Mucosa of descending colon (tissue), 3 donors: Measurements from ENCODE around the gene BLTP3A. TPM values are rescaled to one million over a fixed set of nuclear protein-coding genes. Genes with fewer than 3 reads are reported as not detected.
A peak's percentile ranks its signal among the peaks of the same experiment; 100 is the strongest.
"Not testable (repeated sequence)": the region's sequence is repeated elsewhere in the genome, so short reads cannot be mapped to it uniquely, and the experiment has no call there.

Experiments
- ATAC-seq: fragments of 200-7000 bp; cut with Tn5 transposase; one replicate; pipeline ENCODE4 v1.9.1; 2020; ENCODE audit warnings: mild to moderate bottlenecking, moderate library complexity
- DNase-seq, 3 donors: peaks; one replicate each; pipeline ENCODE4 v3.0.0-alpha.2; 2020
- H3K36me3 ChIP-seq: fragments of 200-600 bp; one replicate; pipeline ENCODE4 v1.8.0; 2021; ENCODE audit warnings: low read depth, mild to moderate bottlenecking
- H3K4me1 ChIP-seq: fragments of 200-600 bp; one replicate; pipeline ENCODE4 v1.8.0; 2021; ENCODE audit warnings: low read depth, mild to moderate bottlenecking
- H3K4me3 ChIP-seq: fragments of 200-600 bp; one replicate; pipeline ENCODE4 v1.8.0; 2021; ENCODE audit warnings: mild to moderate bottlenecking
- H3K9me3 ChIP-seq: fragments of 200-600 bp; one replicate; pipeline ENCODE4 v1.8.0; 2021; ENCODE audit warnings: mild to moderate bottlenecking
- CTCF ChIP-seq: fragments of 200-600 bp; IDR thresholded peaks from one replicate; pipeline ENCODE4 v1.8.0; 2022; ENCODE audit warnings: antibody characterized with exemption, mild to moderate bottlenecking
- intact Hi-C, 2 donors: fragments of 100-400 bp; cut with DNase I in 1 of 2; cut with micrococcal nuclease in 1 of 2; formaldehyde crosslinking; loops; one replicate each; pipeline versions ENCODE4 v1.11.0 to v1.11.1; 2022; cut with DNase I, micrococcal nuclease
- long read RNA-seq, 2 donors: library from polyadenylated mRNA; unstranded; transcript quantifications; one replicate each; pipeline ENCODE4 v2.0.0, GENCODE V29; 2019 to 2021
- total RNA-seq, 3 donors: library from RNA; stranded (reverse); fragmentation: NEBNext Ultra II Directional in 2 of 3; extraction: Animal tissue kit (Norgen Biotek cat#: 25700) in 2 of 3; gene quantifications; one replicate each; pipeline versions ENCODE4 v1.2.1 to v1.2.4, GENCODE V29; 2021 to 2023
- donor health status: DM: no; HTN: no; CAD: no; lungs with moderate emphysema.
- donor health status: DM: no; HTN: no; CAD: no.
- donor health status: DM: no; HTN: yes; CAD: no.

BLTP3A gene, protein sequence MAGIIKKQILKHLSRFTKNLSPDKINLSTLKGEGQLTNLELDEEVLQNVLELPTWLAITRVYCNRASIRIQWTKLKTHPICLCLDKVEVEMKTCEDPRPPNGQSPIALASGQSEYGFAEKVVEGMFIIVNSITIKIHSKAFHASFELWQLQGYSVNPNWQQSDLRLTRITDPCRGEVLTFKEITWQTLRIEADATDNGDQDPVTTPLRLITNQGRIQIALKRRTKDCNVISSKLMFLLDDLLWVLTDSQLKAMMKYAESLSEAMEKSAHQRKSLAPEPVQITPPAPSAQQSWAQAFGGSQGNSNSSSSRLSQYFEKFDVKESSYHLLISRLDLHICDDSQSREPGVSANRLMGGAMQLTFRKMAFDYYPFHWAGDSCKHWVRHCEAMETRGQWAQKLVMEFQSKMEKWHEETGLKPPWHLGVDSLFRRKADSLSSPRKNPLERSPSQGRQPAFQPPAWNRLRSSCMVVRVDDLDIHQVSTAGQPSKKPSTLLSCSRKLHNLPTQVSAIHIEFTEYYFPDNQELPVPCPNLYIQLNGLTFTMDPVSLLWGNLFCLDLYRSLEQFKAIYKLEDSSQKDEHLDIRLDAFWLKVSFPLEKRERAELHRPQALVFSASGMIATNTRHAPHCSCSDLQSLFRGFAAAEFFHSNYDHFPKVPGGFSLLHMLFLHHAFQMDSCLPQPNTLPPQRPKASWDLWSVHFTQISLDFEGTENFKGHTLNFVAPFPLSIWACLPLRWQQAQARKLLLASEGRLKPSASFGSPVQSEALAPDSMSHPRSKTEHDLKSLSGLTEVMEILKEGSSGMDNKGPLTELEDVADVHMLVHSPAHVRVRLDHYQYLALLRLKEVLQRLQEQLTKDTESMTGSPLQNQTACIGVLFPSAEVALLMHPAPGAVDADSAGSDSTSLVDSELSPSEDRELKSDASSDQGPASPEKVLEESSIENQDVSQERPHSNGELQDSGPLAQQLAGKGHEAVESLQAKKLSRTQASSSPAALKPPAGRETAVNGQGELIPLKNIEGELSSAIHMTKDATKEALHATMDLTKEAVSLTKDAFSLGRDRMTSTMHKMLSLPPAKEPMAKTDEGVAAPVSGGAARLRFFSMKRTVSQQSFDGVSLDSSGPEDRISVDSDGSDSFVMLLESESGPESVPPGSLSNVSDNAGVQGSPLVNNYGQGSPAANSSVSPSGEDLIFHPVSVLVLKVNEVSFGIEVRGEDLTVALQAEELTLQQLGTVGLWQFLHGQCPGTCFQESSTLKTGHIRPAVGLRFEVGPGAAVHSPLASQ (N-terminal part only)
- total RNA-seq = 10 to 100 TPM in 1 of 3 donors, 1 to 10 TPM in 2; 9.2 to 11.3 (median 10.0) TPM
- long read RNA-seq, donor 1, partial matches to known transcripts = 1 of 3 reads
- long read RNA-seq, donor 1, other reads (novel, unspliced or antisense) = 2 of 3 reads
- long read RNA-seq, donor 2 = 0 reads

DNA sequence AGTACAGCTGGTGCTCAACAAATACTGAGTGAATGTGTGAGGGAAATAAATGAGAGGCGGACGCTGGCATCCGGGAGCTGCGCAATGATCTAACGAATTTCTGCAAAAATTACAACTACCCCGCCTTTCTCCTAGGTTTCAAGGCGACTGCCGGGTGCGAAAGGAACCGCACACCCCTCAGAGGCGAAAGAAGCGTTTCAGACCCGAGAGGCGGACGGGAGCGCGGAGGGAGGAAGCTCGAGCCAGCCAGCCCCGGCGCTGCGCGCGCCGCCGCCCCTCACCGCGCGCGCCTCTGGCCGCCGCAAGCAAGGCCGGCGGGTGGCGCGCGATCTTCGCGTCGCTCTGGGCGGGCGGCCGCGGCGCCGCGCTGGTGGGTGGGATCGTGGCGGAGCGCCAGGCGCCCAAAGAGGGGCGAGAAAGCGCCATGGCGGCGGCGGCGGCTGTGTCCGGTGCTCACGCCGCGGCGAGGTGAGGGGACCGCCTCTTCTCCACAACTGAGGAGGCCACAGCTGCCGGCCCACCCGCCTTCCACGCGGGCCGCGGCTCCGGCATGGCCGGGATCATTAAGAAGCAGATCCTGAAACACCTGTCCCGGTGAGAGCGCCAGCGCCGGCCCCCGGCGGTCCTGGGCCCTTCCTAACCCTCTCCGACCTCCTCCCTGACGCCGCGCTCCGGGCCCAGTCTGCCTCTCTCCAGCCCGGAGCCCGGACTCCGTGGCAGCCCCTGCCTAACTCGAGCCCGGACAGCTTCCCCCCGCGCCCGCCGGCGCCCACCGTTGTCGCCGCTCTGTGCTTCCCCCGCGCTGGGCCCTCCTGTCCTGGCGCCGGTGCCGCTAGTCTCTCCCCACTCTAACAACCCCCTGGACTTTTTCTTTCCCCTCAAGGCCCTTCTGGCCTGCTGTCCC lies at the start of gene BLTP3A:
Gene BLTP3A (plus strand): TSS at position 383 of the 904 bp plus-strand sequence. CDS start 168 bp downstream, at position 551.
- peak; percentile 74 to 85 (median 83) for DNase-seq
- intact Hi-C loops = no loop called here
- no peaks in the 10 kb centered on the region for H3K36me3 ChIP-seq
- peak within 1 kb of the TSS; percentile 50 for H3K4me3 ChIP-seq
- no peaks in the 10 kb centered on the region for H3K4me1 ChIP-seq
- ATAC-seq = peak; percentile 97
- TF ChIP-seq CTCF = no peak
- no peaks in the 10 kb centered on the region for H3K9me3 ChIP-seq

- Histone ChIP-seq H3K4me1 (peaks cover 3% of the 10 kb centered on the region), H3K4me3 (no peak overlapping the region), H3K36me3 (no peaks in the 10 kb centered on the region), H3K9me3 (no peaks in the 10 kb centered on the region)
- ATAC-seq (no peak), DNase-seq (no peak)
- intact Hi-C loops = no loop called here
- TF ChIP-seq CTCF = no peak
Observed at GRCh38 chr6:34742094-34742493, 49.8 kb upstream of the BLTP3A start.

DNA sequence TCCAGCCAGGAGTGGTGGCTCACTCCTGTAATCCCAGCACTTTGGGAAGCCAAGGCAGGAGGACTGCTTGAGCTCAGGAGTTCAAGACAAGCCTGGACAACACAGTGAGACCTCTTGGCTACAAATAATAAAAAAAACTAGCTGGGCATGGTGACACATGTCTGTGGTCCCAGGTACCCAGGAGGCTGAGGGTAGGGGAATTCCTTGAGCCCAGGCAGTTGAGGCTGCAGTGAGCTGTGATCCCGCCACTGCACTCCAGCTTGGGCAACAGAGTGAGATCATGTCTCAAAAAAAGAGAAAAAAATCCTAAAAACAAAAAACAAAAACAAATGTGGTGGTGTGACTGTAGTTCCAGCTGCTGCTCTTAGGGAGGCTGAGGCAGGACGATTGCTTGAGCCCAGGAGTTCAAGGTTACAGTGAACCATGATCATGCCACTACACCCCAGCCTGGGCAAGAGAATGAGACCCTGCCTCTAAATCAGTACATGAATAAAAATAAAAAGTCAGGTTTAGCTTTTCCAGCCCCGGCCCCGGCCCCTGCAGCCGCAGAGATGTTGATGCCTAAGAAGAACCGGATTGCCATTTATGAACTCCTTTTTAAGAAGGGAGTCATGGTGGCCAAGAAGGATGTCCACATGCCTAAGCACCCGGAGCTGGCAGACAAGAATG lies 48.1 kb upstream of the BLTP3A start:
- no peak for TF ChIP-seq CTCF
- intact Hi-C loops = no loop called here
- Histone ChIP-seq H3K9me3 (no peaks in the 10 kb centered on the region), H3K4me1 (peaks cover 3% of the 10 kb centered on the region), H3K36me3 (no peaks in the 10 kb centered on the region), H3K4me3 (no peak overlapping the region)
- ATAC-seq (no peak), DNase-seq (no peak)

DNA sequence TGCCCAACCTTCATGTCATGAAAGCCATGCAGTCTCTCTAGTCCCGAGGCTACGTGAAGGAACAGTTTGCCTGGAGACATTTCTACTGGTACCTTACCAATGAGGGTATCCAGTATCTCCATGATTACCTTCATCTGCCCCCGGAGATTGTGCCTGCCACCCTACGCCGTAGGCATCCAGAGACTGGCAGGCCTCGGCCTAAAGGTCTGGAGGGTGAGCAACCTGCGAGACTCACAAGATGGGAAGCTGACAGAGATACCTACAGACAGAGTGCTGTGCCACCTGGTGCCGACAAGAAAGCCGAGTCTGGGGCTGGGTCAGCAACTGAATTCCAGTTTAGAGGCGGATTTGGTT lies 47.6 kb upstream of the BLTP3A start:
- DNase-seq, H3K4me3 ChIP-seq, ATAC-seq, intact Hi-C loops, H3K4me1 ChIP-seq, H3K9me3 ChIP-seq, H3K36me3 ChIP-seq: not testable (repeated sequence)
